Measurements from ENCODE around the gene CCL20. TPM values are rescaled to one million over a fixed set of nuclear protein-coding genes. Genes with fewer than 3 reads are reported as not detected.
"Not testable (repeated sequence)": the region's sequence is repeated elsewhere in the genome, so short reads cannot be mapped to it uniquely, and the experiment has no call there.

The CCL20 gene
- total RNA-seq, 1 experiment from 2014 or later: not detected

DNA sequence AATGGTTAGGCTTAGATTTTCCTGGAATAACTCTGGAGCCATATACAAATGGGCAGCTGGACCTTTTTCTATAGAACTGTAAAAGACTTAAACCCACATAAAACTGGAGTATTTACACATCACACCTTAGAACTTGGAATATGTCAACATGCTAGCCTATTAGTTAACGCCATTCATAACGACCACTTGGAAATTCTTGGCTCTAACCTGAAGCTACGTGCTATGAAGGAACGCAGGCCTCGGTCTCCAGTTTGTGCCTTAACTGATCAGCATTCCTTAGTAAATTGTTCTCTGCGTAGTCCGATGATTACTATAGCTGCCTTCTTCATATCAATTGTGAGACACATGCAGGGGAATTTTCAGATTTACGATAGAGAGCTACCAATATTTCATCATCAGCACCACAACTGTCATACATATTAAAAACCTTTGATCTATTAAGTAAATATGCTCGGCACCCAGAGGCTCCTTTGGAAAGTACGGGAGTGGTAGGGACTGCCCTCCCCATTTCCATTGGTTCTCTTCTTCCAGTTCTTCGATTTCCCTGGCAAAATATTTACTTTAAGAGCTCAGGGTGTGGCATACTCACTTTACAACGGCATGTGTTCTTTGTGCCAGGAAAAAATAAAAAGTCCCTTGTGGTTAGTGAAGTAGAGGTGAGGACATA is 17.5 kb upstream of the CCL20 start:
- Histone ChIP-seq H3K4me1 (ENCODE audit: insufficient read depth, low read length, poor library complexity, severe bottlenecking) (no peaks in the 10 kb centered on the region), H3K27ac (ENCODE audit: low read depth, low read length, poor library complexity, severe bottlenecking) (no peak overlapping the region), H3K27me3 (replicated peaks; ENCODE audit: insufficient read depth, low read depth, low read length, poor library complexity) (no peaks in the 10 kb centered on the region), H3K36me3 (ENCODE audit: insufficient read depth, low read length, poor library complexity, severe bottlenecking) (no peaks in the 10 kb centered on the region), H3K4me3 (ENCODE audit: low read depth, low read length, poor library complexity, severe bottlenecking) (no peak overlapping the region), H3K9me3 (ENCODE audit: low read depth, low read length, poor library complexity, severe bottlenecking) (no peaks in the 10 kb centered on the region)
- ChIA-PET CTCF (no interaction called here), POLR2A (ENCODE audit: low non-redundant PET) (no interaction called here)
- intact Hi-C loops (cut with micrococcal nuclease; ENCODE audit: unreplicated experiment): no loop called here
- BruUV-seq (replicated peaks): no TSS peak
- DNase-seq (ENCODE audit: low spot score): no peak
- TF ChIP-seq, protein P1, sequence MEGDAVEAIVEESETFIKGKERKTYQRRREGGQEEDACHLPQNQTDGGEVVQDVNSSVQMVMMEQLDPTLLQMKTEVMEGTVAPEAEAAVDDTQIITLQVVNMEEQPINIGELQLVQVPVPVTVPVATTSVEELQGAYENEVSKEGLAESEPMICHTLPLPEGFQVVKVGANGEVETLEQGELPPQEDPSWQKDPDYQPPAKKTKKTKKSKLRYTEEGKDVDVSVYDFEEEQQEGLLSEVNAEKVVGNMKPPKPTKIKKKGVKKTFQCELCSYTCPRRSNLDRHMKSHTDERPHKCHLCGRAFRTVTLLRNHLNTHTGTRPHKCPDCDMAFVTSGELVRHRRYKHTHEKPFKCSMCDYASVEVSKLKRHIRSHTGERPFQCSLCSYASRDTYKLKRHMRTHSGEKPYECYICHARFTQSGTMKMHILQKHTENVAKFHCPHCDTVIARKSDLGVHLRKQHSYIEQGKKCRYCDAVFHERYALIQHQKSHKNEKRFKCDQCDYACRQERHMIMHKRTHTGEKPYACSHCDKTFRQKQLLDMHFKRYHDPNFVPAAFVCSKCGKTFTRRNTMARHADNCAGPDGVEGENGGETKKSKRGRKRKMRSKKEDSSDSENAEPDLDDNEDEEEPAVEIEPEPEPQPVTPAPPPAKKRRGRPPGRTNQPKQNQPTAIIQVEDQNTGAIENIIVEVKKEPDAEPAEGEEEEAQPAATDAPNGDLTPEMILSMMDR (conservative IDR thresholded peaks at IDR 0.05; ENCODE audit: low read depth, low read length): no peak
- TF ChIP-seq EZH2 (IDR thresholded peaks at IDR 0.05; ENCODE audit: borderline replicate concordance, low read depth, low read length, poor library complexity, severe bottlenecking): no peak

DNA sequence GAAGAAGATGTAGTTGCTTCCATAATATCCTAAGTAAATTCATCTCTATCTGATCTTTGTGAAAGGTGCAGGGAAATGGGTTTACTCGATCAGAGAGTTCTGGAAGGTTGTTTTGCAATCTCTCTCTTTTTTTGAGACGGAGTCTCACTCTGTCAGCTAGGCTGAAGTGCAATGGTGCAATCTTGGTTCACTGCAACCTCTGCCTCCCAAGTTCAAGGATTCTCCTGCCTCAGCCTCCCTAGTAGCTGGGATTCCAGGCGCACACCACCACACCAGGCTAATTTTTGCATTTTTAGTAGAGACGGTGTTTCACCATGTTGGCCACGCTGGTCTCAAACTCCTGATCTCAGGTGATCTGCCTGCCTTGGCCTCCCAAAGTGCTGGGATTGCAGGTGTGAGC is 16.9 kb upstream of the CCL20 start:
- POLR2A ChIA-PET (ENCODE audit: low non-redundant PET); BruUV-seq (replicated peaks); H3K27ac ChIP-seq (ENCODE audit: low read depth, low read length, poor library complexity, severe bottlenecking): not testable (repeated sequence)

DNA sequence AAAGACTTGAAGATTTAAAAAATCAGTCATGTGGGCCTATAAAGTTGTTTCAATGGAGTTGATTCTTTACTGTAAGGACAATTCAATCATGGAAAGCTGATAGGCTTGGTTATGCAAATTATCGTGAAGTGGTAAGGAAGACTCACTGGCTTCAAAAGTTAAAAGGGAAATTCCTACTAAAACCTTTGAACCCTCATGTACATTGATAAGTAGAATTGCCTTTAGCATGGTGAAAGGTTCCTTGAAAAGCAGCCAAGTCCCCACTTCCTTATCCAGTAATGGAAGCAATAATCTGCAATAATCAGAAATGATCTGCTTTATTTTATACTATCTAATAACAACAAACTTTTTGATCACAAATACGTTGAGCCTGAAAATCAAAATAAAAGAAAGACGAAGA is 14.4 kb upstream of the CCL20 start:
- H3K36me3 ChIP-seq (ENCODE audit: insufficient read depth, low read length, poor library complexity, severe bottlenecking): no peaks in the 10 kb centered on the region
- no TSS peak for BruUV-seq (replicated peaks)
- no peaks in the 10 kb centered on the region for H3K9me3 ChIP-seq (ENCODE audit: low read depth, low read length, poor library complexity, severe bottlenecking)
- no peak for DNase-seq (ENCODE audit: low spot score)
- ChIA-PET POLR2A (ENCODE audit: low non-redundant PET) (no interaction called here), CTCF (no interaction called here)
- TF ChIP-seq, protein P1 (conservative IDR thresholded peaks at IDR 0.05; ENCODE audit: low read depth, low read length): no peak
- H3K27me3 ChIP-seq (replicated peaks; ENCODE audit: insufficient read depth, low read depth, low read length, poor library complexity): no peaks in the 10 kb centered on the region
- no peak overlapping the region for H3K4me3 ChIP-seq (ENCODE audit: low read depth, low read length, poor library complexity, severe bottlenecking)
- H3K4me1 ChIP-seq (ENCODE audit: insufficient read depth, low read length, poor library complexity, severe bottlenecking): no peaks in the 10 kb centered on the region
- intact Hi-C loops (cut with micrococcal nuclease; ENCODE audit: unreplicated experiment): no loop called here
- no peak overlapping the region for H3K27ac ChIP-seq (ENCODE audit: low read depth, low read length, poor library complexity, severe bottlenecking)

More for the DNA sequence above, 16.9 kb upstream of the CCL20 start:
- DNase-seq (ENCODE audit: low spot score); H3K4me1 ChIP-seq (ENCODE audit: insufficient read depth, low read length, poor library complexity, severe bottlenecking); H3K27me3 ChIP-seq (replicated peaks; ENCODE audit: insufficient read depth, low read depth, low read length, poor library complexity); H3K36me3 ChIP-seq (ENCODE audit: insufficient read depth, low read length, poor library complexity, severe bottlenecking); intact Hi-C loops (cut with micrococcal nuclease; ENCODE audit: unreplicated experiment); CTCF ChIA-PET; H3K4me3 ChIP-seq (ENCODE audit: low read depth, low read length, poor library complexity, severe bottlenecking); H3K9me3 ChIP-seq (ENCODE audit: low read depth, low read length, poor library complexity, severe bottlenecking): not testable (repeated sequence)

DNA sequence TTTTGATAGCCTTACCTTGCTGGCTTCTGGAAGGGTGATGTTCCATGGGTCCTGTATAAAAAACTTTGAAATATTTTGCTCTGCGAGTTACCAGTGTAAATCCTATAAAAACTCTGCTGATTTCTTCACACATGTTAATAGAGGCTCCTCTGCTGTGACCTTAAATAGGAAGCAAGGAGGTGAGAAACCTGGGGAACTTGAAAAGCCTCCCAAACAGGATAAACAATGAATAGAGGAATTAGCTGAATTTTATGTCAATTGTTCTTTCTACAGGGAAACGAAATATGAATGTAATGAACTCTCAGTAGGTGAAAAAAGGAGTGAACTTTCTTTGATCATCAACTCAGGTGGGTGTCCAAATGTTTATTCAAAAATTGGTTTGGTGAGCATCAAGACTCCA is 10.8 kb upstream of the CCL20 start:
- H3K36me3 ChIP-seq (ENCODE audit: insufficient read depth, low read length, poor library complexity, severe bottlenecking): no peaks in the 10 kb centered on the region
- intact Hi-C loops (cut with micrococcal nuclease; ENCODE audit: unreplicated experiment): no loop called here
- POLR2A ChIA-PET (ENCODE audit: low non-redundant PET): no interaction called here
- no peak for DNase-seq (ENCODE audit: low spot score)
- H3K4me3 ChIP-seq (ENCODE audit: low read depth, low read length, poor library complexity, severe bottlenecking): no peak overlapping the region
- no peaks in the 10 kb centered on the region for H3K27me3 ChIP-seq (replicated peaks; ENCODE audit: insufficient read depth, low read depth, low read length, poor library complexity)
- CTCF ChIA-PET: no interaction called here
- no TSS peak for BruUV-seq (replicated peaks)
- H3K4me1 ChIP-seq (ENCODE audit: insufficient read depth, low read length, poor library complexity, severe bottlenecking): no peaks in the 10 kb centered on the region
- TF ChIP-seq, protein P1 (conservative IDR thresholded peaks at IDR 0.05; ENCODE audit: low read depth, low read length): no peak
- TF ChIP-seq EZH2 (IDR thresholded peaks at IDR 0.05; ENCODE audit: borderline replicate concordance, low read depth, low read length, poor library complexity, severe bottlenecking): no peak
- no peak overlapping the region for H3K27ac ChIP-seq (ENCODE audit: low read depth, low read length, poor library complexity, severe bottlenecking)
- H3K9me3 ChIP-seq (ENCODE audit: low read depth, low read length, poor library complexity, severe bottlenecking): no peaks in the 10 kb centered on the region

All from A673 (cell line).